Keratinocyte (primary cell): ENCODE data around the gene PAIP2. TPM values are rescaled to one million over a fixed set of nuclear protein-coding genes. Genes with fewer than 3 reads are reported as not detected.

Experiments
- DNase-seq: peaks from one replicate; pipeline ENCODE4 v3.0.0-alpha.2; 2011; ENCODE audit warnings: low read depth, missing footprints, low spot score
- FAIRE-seq: peaks from 2 replicates; lab custom pipeline; 2011; peaks lifted over from hg19 to GRCh38; lab: Jason Lieb, UNC
- H2AFZ ChIP-seq: 2 replicates; pipeline ENCODE4 v1.6.0; 2012; ENCODE audit warnings: low read length, control low read depth, inconsistent platforms; ENCODE audit not compliant: control insufficient read depth
- H3K27ac ChIP-seq: 2 replicates; pipeline ENCODE4 v1.5.1; 2011; ENCODE audit warnings: low read length; ENCODE audit not compliant: control insufficient read depth, insufficient read depth
- H3K27me3 ChIP-seq: 3 replicates; pipeline ENCODE4 v1.6.0; 2011; ENCODE audit warnings: low read length; ENCODE audit not compliant: control insufficient read depth, insufficient read depth; ENCODE audit errors: extremely low read depth
- H3K36me3 ChIP-seq, 2 experiments: 2 replicates in 1 of 2; 3 replicates in 1 of 2; pipeline ENCODE4 v1.5.1; 2011; ENCODE audit warnings: low read length in 2 of 2, mild to moderate bottlenecking in 1 of 2; ENCODE audit not compliant: control insufficient read depth in 2 of 2, insufficient read depth in 2 of 2; ENCODE audit errors: extremely low read depth in 1 of 2
- H3K4me1 ChIP-seq: 3 replicates; pipeline ENCODE4 v1.5.1; 2011; ENCODE audit warnings: low read length; ENCODE audit not compliant: control insufficient read depth, insufficient read depth; ENCODE audit errors: extremely low read depth
- H3K4me2 ChIP-seq: 3 replicates; pipeline ENCODE4 v1.6.0; 2011; ENCODE audit warnings: low read depth, low read length; ENCODE audit not compliant: control insufficient read depth, insufficient read depth; ENCODE audit errors: extremely low read depth
- H3K4me3 ChIP-seq, 3 experiments: fragments of 200-600 bp in 1 of 3; sonication (generic) in 1 of 3; 2 replicates in 2 of 3; 3 replicates in 1 of 3; pipeline ENCODE4 v1.5.1; 2011 to 2016; ENCODE audit warnings: low read length in 3 of 3, mild to moderate bottlenecking in 3 of 3, control low read depth in 2 of 3, inconsistent platforms in 1 of 3, low read depth in 1 of 3, mixed read lengths in 1 of 3, mixed run types in 1 of 3, moderate library complexity in 1 of 3; ENCODE audit not compliant: control insufficient read depth in 2 of 3, insufficient read depth in 2 of 3; ENCODE audit errors: extremely low read depth in 1 of 3
- H3K79me2 ChIP-seq: 2 replicates; pipeline ENCODE4 v1.6.0; 2012; ENCODE audit warnings: low read length; ENCODE audit not compliant: control insufficient read depth, insufficient read depth
- H3K9ac ChIP-seq: 3 replicates; pipeline ENCODE4 v1.6.0; 2011; ENCODE audit warnings: low read length; ENCODE audit not compliant: control insufficient read depth, insufficient read depth; ENCODE audit errors: extremely low read depth
- H3K9me1 ChIP-seq: 3 replicates; pipeline ENCODE4 v1.6.0; 2011; ENCODE audit warnings: low read length; ENCODE audit not compliant: control insufficient read depth, insufficient read depth; ENCODE audit errors: extremely low read depth
- H3K9me3 ChIP-seq: 2 replicates; pipeline ENCODE4 v1.5.1; 2012; ENCODE audit warnings: low read depth, low read length; ENCODE audit not compliant: control insufficient read depth
- H4K20me1 ChIP-seq: 3 replicates; pipeline ENCODE4 v1.6.0; 2011; ENCODE audit warnings: low read length; ENCODE audit not compliant: control insufficient read depth, insufficient read depth; ENCODE audit errors: extremely low read depth
- CTCF ChIP-seq, 3 experiments: IDR thresholded peaks in 1 of 3; conservative IDR thresholded peaks in 1 of 3; optimal IDR thresholded peaks in 1 of 3; 2 replicates in 2 of 3; 3 replicates in 1 of 3; pipeline versions ENCODE3 to v1.5.1; 2011; ENCODE audit warnings: low read length in 3 of 3, mild to moderate bottlenecking in 3 of 3, moderate library complexity in 2 of 3, control low read depth in 1 of 3, inconsistent platforms in 1 of 3; ENCODE audit not compliant: insufficient read depth in 2 of 3; ENCODE audit errors: extremely low read depth in 1 of 3
- EZH2 ChIP-seq: IDR thresholded peaks from one replicate; pipeline ENCODE4 v1.6.1; 2012; ENCODE audit warnings: inconsistent platforms, mild to moderate bottlenecking, low read length, moderate library complexity
- dilution Hi-C: fragments of 300-500 bp; cut with MboI; formaldehyde crosslinking; loops from one replicate; pipeline ENCODE4 v1.7.0; 2020; ENCODE audit warnings: low sequenced_read_pairs; ENCODE audit not compliant: extremely low pct_ligation_motif_present
- polyA plus RNA-seq, 5 experiments: library from polyadenylated mRNA; depleted of rRNA in 3 of 5; stranded (reverse) in 3 of 5; stranded (forward) in 1 of 5; unstranded in 1 of 5; fragments of >200 nt; gene quantifications; 1 replicate in 1 of 5; 2 replicates in 3 of 5; 3 replicates in 1 of 5; pipeline versions ENCODE4 v1.2.1 to v1.2.3, GENCODE V29; 2011 to 2012; ENCODE audit warnings: missing spikeins in 2 of 5, low read depth in 1 of 5, low replicate concordance in 1 of 5

The PAIP2 gene
- polyA plus RNA-seq, 1 donor (not counting 4 experiments of a cell fraction or from before 2014, with no cell fraction given) = 65.6 TPM

GRCh38 chr5:139382807-139383206, 41.2 kb downstream of the PAIP2 start:
- no peak overlapping the region for H3K4me3 ChIP-seq
- dilution Hi-C loops = no loop called here
- FAIRE-seq = no peak

GRCh38 chr5:139383275-139383992, 41.8 kb downstream of the PAIP2 start, which contains the start of gene SLC23A1:
TSS of gene SLC23A1 (minus strand) at chr5:139383297. CDS start at chr5:139383253, 44 bp downstream.
- Histone ChIP-seq H3K4me2 (no peak within 1 kb of the TSS), H3K79me2 (no peaks in the 10 kb centered on the region), H2AFZ (no peak within 1 kb of the TSS), H3K36me3 (no peaks in the 10 kb centered on the region), H3K27me3 (no peaks in the 10 kb centered on the region), H3K4me1 (peaks cover 32% of the 10 kb centered on the region), H3K4me3 (no peak within 1 kb of the TSS), H3K9me3 (no peaks in the 10 kb centered on the region), H4K20me1 (no peaks in the 10 kb centered on the region), H3K9me1 (no peaks in the 10 kb centered on the region), H3K9ac (no peak within 1 kb of the TSS), H3K27ac (no peak within 1 kb of the TSS)
- dilution Hi-C loops = no loop called here
- TF ChIP-seq CTCF (optimal IDR thresholded peaks at IDR 0.05 in 1 of 3, IDR thresholded peaks at IDR 0.05 in 1 of 3, conservative IDR thresholded peaks at IDR 0.05 in 1 of 3; ENCODE audit: extremely low read depth in 1 of 3, insufficient read depth in 2 of 3, low read length in 3 of 3) (no peak), EZH2 (no peak)
- DNase-seq (no peak), FAIRE-seq (no peak)

More at GRCh38 chr5:139382807-139383206, 41.2 kb downstream of the PAIP2 start:
- Histone ChIP-seq H3K27ac (no peak overlapping the region), H3K79me2 (no peaks in the 10 kb centered on the region), H3K27me3 (no peaks in the 10 kb centered on the region), H3K36me3 (no peaks in the 10 kb centered on the region), H3K9me3 (no peaks in the 10 kb centered on the region), H3K4me2 (no peak overlapping the region), H3K9me1 (no peaks in the 10 kb centered on the region), H3K4me1 (peaks cover 32% of the 10 kb centered on the region), H4K20me1 (no peaks in the 10 kb centered on the region), H3K9ac (no peak overlapping the region), H2AFZ (no peak overlapping the region)
- TF ChIP-seq CTCF (optimal IDR thresholded peaks at IDR 0.05 in 1 of 3, IDR thresholded peaks at IDR 0.05 in 1 of 3, conservative IDR thresholded peaks at IDR 0.05 in 1 of 3; ENCODE audit: extremely low read depth in 1 of 3, insufficient read depth in 2 of 3, low read length in 3 of 3) (no peak), EZH2 (no peak)
- no peak for DNase-seq
